Uterus (tissue), 4 donors: Measurements from ENCODE around the gene PARD3. TPM values are rescaled to one million over a fixed set of nuclear protein-coding genes. Genes with fewer than 3 reads are reported as not detected.

Experiments used
- DNase-seq, 2 donors: peaks; one replicate each; pipeline ENCODE4 v3.0.0-alpha.2; 2019 to 2020
- H3K27ac ChIP-seq, 2 donors: fragments of 200-600 bp; sonication (generic); 1 replicate in 1 of 2; 2 replicates in 1 of 2; pipeline ENCODE4 v1.5.1; 2016 to 2018
- H3K27me3 ChIP-seq, 2 donors: fragments of 200-600 bp; sonication (generic); one replicate each; pipeline ENCODE4 v1.5.1; 2018 to 2019; ENCODE audit warnings: control low read depth in 1 of 2
- H3K36me3 ChIP-seq, 2 donors: fragments of 200-600 bp; sonication (generic); one replicate each; pipeline ENCODE4 v1.5.1; 2019; ENCODE audit warnings: control low read depth in 1 of 2
- H3K4me1 ChIP-seq, 2 donors: fragments of 200-600 bp; sonication (generic); one replicate each; pipeline ENCODE4 v1.5.1; 2018 to 2019; ENCODE audit warnings: control low read depth in 1 of 2
- H3K4me3 ChIP-seq, 2 donors: fragments of 200-600 bp; sonication (generic); 1 replicate in 1 of 2; 2 replicates in 1 of 2; pipeline ENCODE4 v1.5.1; 2018 to 2019; ENCODE audit warnings: mild to moderate bottlenecking in 1 of 2
- H3K9me3 ChIP-seq, 2 donors: fragments of 200-600 bp; sonication (generic); one replicate each; pipeline ENCODE4 v1.5.1; 2019; ENCODE audit warnings: control low read depth in 1 of 2
- POLR2A ChIP-seq, 2 donors: fragments of 450-650 bp; IDR thresholded peaks; one replicate each; pipeline ENCODE4 v1.6.1; 2016; ENCODE audit warnings: antibody characterized with exemption in 2 of 2, mild to moderate bottlenecking in 1 of 2, moderate library complexity in 1 of 2
- intact Hi-C: fragments of 100-400 bp; cut with DNase I; formaldehyde crosslinking; loops from one replicate; pipeline ENCODE4 v1.15.1; 2023; ENCODE audit warnings: low total_unique reads
- total RNA-seq, 4 donors: library from RNA; depleted of rRNA in 3 of 4; stranded (reverse); fragments of >200 nt in 3 of 4; gene quantifications; one replicate each; pipeline versions ENCODE4 v1.1.0 to v1.2.4, GENCODE V29; 2014 to 2023
- TF ChIP-seq, protein P1 (sequence below), 4 experiments: fragments of 200-600 bp in 2 of 4; fragments of 450-650 bp in 2 of 4; sonication (generic) in 2 of 4; IDR thresholded peaks; one replicate each; pipeline ENCODE4 v1.5.1; 2016 to 2019; ENCODE audit warnings: antibody characterized with exemption in 4 of 4, mild to moderate bottlenecking in 2 of 4, moderate library complexity in 1 of 4
- donor health status: DM: yes; HTN: yes; CAD: no.

Gene PARD3
- total RNA-seq, 4 donors from 2014 or later: 42.1 to 96.1 (median 51.5) TPM

GRCh38 chr10:34154383-34154900, 660.7 kb downstream of the PARD3 start:
- Histone ChIP-seq H3K27ac (no peak overlapping the region), H3K36me3 (no peaks in the 10 kb centered on the region), H3K4me1 (peaks cover 0 to 4% of the 10 kb centered on the region in 2 donors), H3K4me3 (no peak overlapping the region), H3K27me3 (no peaks in the 10 kb centered on the region), H3K9me3 (no peaks in the 10 kb centered on the region)
- no peak for DNase-seq
- intact Hi-C loops: no loop called here
- no peak for TF ChIP-seq POLR2A (IDR thresholded peaks at IDR 0.05)
- TF ChIP-seq, protein P1, sequence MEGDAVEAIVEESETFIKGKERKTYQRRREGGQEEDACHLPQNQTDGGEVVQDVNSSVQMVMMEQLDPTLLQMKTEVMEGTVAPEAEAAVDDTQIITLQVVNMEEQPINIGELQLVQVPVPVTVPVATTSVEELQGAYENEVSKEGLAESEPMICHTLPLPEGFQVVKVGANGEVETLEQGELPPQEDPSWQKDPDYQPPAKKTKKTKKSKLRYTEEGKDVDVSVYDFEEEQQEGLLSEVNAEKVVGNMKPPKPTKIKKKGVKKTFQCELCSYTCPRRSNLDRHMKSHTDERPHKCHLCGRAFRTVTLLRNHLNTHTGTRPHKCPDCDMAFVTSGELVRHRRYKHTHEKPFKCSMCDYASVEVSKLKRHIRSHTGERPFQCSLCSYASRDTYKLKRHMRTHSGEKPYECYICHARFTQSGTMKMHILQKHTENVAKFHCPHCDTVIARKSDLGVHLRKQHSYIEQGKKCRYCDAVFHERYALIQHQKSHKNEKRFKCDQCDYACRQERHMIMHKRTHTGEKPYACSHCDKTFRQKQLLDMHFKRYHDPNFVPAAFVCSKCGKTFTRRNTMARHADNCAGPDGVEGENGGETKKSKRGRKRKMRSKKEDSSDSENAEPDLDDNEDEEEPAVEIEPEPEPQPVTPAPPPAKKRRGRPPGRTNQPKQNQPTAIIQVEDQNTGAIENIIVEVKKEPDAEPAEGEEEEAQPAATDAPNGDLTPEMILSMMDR (IDR thresholded peaks at IDR 0.05): no peak

- Histone ChIP-seq H3K4me3 (no peak overlapping the region), H3K27ac (no peak overlapping the region), H3K27me3 (no peaks in the 10 kb centered on the region), H3K9me3 (no peaks in the 10 kb centered on the region), H3K4me1 (peaks cover 0 to 4% of the 10 kb centered on the region in 2 donors), H3K36me3 (no peaks in the 10 kb centered on the region)
- no peak for TF ChIP-seq POLR2A (IDR thresholded peaks at IDR 0.05)
- TF ChIP-seq, protein P1 (IDR thresholded peaks at IDR 0.05): no peak
- no peak for DNase-seq
- intact Hi-C loops: no loop called here
Measured at GRCh38 chr10:34153663-34154382, 661.3 kb downstream of the PARD3 start.

GRCh38 chr10:34152434-34152833, 662.7 kb downstream of the PARD3 start:
- intact Hi-C loops: no loop called here
- H3K4me1 ChIP-seq: peaks cover 0 to 4% of the 10 kb centered on the region in 2 donors
- no peak overlapping the region for H3K4me3 ChIP-seq
- DNase-seq: no peak
- TF ChIP-seq POLR2A (IDR thresholded peaks at IDR 0.05): no peak
- TF ChIP-seq, protein P1 (IDR thresholded peaks at IDR 0.05): no peak
- H3K9me3 ChIP-seq: no peaks in the 10 kb centered on the region
- H3K36me3 ChIP-seq: no peaks in the 10 kb centered on the region
- H3K27me3 ChIP-seq: no peaks in the 10 kb centered on the region
- no peak overlapping the region for H3K27ac ChIP-seq

DNA sequence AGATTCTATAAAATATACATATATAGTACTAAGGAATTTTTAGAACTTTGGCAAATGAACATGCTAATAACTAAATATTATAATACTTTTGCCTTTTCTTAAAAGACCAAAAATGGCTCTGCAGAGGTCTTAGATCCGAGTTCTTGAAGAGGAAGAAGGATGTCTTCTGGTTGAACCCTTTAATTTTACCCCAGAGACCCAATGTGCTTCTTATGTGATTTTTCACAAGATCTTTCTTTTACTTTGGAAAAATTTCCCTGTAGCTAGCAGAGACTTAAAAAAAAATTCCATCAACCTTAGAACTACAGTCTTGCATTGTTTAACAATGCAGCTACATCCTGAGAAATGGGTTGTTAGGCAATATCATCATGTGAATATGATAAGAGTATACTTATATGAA, 663.2 kb downstream of the PARD3 start:
- Histone ChIP-seq H3K27me3 (no peaks in the 10 kb centered on the region), H3K4me3 (no peak overlapping the region), H3K4me1 (peaks cover 0 to 1% of the 10 kb centered on the region in 2 donors), H3K27ac (no peak overlapping the region), H3K36me3 (no peaks in the 10 kb centered on the region), H3K9me3 (no peaks in the 10 kb centered on the region)
- no peak for DNase-seq
- TF ChIP-seq, protein P1 (IDR thresholded peaks at IDR 0.05): no peak
- TF ChIP-seq POLR2A (IDR thresholded peaks at IDR 0.05): no peak
- intact Hi-C loops: no loop called here

DNA sequence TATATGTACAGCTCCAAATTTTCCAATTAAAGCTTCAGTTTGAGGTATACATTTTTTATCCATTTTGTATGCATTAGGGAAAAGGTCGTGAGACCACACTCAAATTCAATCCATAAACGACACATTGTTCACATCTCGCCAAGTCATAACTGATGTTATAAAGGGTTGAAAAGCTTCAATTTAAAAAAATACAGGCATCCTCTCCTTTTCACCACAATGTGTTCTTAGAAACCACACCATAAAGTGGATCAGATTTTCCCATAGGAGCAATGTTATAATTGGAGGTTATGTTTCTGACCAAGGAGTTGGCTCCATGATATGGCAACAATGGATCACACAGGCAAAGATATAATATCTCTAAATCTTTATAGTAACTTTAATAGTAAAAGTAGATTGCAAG, 663.6 kb downstream of the PARD3 start:
- intact Hi-C loops: no loop called here
- DNase-seq: no peak
- TF ChIP-seq, protein P1 (IDR thresholded peaks at IDR 0.05): no peak
- no peak for TF ChIP-seq POLR2A (IDR thresholded peaks at IDR 0.05)

More for the DNA sequence above, 663.6 kb downstream of the PARD3 start:
- H3K27ac ChIP-seq: no peak overlapping the region
- H3K27me3 ChIP-seq: no peaks in the 10 kb centered on the region
- H3K36me3 ChIP-seq: no peaks in the 10 kb centered on the region
- no peaks in the 10 kb centered on the region for H3K9me3 ChIP-seq
- H3K4me3 ChIP-seq: no peak overlapping the region
- no peaks in the 10 kb centered on the region for H3K4me1 ChIP-seq
